DMS53 treated with DMSO at 0.1 percent for 48 hours (cell line): ENCODE results near the gene TMEM151A.
A peak's percentile ranks its signal among the peaks of the same experiment; 100 is the strongest.
"Not testable (repeated sequence)": the region's sequence is repeated elsewhere in the genome, so short reads cannot be mapped to it uniquely, and the experiment has no call there.

Experiments used
- DNase-seq: peaks from one replicate; lab custom pipeline; 2025; ENCODE audit not compliant: unreplicated experiment; lab: John Stamatoyannopoulos, UW

The TMEM151A gene

DNA sequence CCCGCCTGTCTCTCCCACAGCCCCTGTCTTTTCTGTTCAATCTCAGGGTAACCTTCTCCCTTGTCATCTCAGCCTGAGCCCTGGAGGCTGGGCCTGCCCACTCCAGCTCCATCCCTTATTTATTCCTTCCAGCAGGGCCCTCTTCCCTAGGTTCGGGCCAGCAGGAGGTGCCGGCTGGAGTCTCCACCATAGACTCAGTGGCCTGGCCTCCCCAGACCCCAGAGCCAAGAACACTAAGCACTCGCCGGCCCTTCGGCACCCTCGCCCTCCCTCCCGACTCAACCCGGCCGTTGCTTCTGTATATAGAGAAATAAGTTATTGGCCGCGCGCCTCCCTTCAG lies 24.7 kb upstream of the TMEM151A start:
- DNase-seq, result no peak

DNA sequence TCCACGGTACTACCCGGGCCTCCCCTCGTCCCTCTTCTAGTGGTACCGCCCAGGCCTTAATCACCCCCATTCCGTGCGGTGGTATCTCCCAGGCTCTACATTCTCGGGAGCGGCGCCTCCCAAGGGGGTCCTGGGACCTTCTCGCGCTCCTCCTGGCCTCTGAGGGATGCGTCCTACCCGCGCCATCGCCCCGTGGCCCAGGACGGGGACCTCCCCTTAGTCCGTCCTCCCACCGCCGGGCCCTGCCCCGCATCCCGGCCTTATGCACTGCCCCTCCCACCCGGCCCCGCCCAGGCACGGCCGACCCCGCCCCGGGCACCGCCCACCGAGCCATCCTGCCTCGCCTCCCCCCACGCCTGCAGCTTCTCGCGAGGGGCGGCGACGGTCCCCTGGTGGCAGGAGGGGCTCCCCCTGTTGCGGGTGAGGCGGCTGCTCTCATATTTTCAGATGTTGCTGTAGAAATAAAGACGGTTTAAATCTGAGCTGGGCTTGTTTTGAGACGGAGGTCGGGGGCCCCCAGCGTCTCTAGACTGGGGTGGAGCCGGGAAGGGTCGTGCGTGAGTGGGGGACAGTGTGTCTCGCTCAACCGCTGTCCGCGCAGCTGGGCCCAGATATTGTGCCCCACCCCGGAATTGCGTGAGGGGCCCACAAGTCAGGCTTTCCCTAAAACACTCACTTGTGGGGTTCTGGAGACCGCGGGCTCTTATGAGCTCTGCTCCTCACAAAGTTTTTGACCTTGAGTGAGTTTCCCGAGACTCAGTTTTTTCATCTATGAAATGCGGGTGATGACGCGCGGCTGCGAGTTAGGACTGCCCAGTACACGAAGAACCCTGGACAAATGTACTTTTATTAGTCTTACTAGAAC lies 24.1 kb upstream of the TMEM151A start:
- DNase-seq, result peak; percentile 90

DNA sequence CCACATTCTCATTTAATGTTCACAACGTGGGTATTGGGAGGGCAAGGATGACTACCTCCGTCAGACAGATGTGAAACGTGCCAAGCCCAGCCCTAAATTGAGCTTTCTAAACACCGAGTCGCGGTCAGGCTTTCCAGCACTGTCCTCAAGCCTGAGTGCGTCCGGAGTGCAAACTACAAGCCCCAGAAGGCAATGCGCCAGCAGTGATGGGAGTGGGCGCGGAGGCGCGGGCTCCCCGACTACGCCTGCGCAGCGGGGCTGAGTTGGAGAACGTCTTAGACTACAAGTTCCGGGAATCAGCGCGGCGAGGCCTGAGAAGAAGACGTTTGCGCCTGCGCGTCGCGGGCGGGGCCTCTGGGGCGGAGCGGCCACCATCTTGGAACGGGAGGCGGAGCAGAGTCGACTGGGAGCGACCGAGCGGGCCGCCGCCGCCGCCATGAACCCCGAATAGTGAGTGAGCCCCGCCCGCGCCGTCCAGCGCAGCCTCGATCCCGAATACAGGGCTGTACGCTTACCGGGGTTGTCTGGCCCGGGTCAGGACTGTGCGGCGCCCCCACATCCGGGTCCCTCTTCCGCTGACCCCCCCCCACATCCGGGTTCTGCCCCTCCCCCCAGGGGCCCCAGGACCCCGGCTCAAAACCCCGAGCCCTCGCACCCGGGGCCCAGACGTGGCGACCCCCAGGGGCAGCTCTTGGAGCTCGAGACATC lies 23.3 kb upstream of the TMEM151A start, which contains the start of gene RAB1B:
Gene RAB1B, plus strand, starts transcription at position 396 of the 708 bp plus-strand sequence. Its CDS starts 41 bp downstream, at position 437.
- DNase-seq, result peak; percentile 97

DNA sequence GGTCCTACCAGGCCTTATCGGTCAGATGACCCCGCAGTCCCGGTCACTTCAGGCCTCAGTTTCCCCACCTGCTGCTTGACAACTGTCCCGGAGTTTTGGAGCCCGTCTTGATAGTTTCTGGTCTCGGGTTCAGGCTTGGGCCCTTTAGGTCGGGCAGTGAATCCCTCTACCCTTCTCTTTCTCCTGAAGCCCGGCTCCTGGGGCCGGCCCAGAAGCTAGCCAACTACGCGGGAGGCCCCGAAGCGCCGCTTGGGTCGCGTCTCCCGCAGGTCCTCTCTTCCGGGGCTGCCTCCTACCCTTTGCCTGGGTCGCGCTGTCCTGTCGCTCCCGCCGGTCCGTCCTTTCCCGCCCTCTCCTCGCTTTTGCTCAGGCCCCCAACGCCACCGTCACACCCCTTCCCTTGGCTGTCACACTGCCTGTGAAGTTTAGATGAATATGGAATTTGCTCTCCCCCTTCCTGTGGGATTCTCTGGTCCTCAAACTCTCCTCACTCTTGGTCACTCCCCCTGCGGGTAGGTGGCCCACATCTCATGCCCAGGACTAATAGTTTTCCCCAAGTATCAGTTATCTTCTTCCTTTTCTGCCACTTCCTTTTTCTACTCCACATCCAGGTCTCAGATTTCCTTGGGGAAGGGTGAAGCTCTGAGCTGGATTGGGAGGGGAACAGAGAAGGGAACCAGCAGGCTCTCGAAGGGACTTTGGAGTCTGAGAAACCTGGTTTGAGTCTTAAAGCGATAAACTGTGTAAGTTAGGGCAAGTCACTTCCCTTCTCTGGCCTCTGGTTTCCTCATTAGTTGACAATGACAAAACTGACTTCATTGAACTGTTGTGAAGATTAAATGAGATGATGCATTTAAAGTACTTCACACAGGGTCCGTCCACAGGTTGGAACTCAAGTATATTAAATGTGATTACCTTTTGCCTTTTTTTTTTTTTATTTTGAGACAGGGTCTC lies 22.5 kb upstream of the TMEM151A start:
- no peak for DNase-seq

DNA sequence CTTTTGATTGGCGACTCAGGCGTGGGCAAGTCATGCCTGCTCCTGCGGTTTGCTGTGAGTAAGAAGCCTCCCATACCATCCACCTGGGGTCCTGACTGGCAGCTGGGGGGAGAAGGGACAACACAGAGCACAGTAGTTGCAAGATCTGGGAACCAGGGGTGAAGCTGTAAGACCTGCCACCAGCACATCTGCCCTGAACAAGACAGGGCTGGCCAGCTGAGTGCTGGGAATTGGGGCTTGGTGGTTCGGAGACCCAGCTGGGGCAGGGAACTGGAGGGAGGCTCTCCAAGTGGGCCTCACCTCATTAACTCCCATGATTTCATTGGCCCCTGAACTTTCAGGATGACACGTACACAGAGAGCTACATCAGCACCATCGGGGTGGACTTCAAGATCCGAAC lies 19.9 kb upstream of the TMEM151A start:
- no peak for DNase-seq

GRCh38 chr11:66272596-66272995 lies 19.1 kb upstream of the TMEM151A start:
- no peak for DNase-seq

DNA sequence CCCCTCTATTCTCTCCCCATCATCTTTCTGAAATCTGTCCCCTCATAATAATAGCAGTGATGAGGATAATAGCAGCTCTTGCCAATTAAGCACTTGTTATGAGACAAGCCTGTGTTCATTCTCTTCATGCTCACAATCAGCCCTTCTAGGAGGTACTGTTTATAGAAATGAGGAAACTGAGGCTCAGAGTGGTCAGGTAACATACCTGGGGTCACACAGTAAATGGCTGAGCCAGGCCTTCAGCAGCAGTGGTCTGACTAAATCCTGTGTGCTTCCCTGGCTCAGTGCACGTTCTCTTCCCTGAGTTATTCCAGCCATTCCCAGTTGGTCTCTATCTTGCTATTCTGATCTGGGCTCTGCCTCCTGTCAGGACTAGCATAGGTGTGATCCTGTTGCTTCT lies 17.5 kb upstream of the TMEM151A start:
- no peak for DNase-seq

DNA sequence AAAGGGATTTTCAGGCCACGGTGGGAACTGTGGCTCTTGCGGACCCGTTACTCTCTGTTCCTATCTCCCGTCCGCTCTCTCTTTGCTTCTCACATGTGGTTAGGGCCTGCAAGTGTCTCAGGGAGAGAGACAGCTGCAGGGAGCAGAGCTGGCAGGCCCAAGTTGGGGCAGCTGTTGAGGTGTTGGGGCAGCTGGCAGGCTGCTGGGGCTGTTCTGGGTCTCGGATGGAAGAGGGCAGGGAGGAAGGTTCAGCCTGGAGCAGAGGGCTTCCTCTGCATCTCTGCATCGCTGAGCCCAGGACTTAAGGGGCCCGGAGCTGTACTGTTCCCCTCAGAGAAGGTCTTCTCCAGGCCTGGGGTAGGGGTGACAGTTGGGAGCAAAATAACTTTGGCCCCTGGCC lies 16.3 kb upstream of the TMEM151A start:
- DNase-seq, result no peak

- DNase-seq, result no peak
These were observed 15.6 kb upstream of the TMEM151A start for GRCh38 chr11:66275984-66276612.

DNA sequence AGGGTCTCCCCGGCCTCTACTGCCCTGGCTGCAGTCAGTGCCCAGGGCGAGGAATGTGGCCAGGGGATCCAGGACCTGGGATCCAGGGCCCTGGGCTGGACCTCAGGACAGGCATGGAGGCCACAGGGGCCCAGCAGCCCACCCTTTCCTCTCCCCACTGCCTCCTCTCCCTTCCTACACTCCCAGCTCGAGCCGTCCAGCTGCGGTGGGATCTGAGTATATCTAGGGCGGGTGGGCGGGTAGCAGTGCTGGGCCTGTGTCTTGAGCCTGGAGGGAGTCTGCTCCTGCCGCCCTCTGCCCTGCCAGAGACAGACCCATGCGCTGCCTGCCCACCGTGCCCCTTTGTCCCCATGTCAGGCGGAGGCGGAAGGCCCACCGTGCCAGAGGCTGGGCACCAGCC lies 15.1 kb upstream of the TMEM151A start:
- not testable (repeated sequence) for DNase-seq

GRCh38 chr11:66277064-66277463 lies 14.6 kb upstream of the TMEM151A start:
- not testable (repeated sequence) for DNase-seq

GRCh38 chr11:66277471-66278362 lies 14.0 kb upstream of the TMEM151A start, which contains the start of gene CNIH2:
Gene CNIH2, plus strand, starts transcription at chr11:66278175. Its CDS starts 282 bp downstream, at chr11:66278457.
- peak; percentile 50 for DNase-seq

DNA sequence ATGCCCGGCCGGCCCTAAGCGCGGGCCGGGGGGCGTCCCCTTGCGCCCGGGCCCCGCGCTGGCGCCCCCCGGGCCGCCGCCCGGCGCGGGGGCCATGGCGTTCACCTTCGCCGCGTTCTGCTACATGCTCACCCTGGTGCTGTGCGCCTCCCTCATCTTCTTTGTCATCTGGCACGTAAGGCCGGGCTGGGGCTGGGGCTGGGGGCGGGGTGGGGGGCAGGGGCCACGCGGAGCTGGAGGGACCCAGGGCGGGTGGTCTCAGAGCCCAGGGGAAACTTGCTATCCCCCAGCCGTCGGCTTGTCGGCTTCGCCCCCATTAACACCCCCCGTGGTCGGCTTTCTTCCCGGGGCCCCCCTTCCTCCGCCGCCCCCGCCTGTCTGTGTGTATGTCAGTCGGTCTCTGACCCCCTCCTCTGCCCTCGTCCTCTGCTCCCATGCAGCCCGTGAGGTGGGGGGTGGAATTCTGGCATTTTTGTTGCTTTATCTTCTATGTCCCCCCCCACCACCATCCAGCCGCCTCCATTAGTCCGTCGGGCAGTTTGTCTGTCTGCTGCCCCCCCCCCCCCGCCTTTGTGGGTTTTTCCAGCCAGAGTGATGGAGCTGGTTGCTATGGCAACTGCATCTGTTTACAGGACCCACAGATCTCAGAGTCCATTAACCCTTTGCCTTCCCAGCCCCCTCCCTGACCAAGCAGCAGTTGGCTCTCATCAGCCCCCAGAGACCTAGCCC lies 13.2 kb upstream of the TMEM151A start:
- DNase-seq, result no peak

DNA sequence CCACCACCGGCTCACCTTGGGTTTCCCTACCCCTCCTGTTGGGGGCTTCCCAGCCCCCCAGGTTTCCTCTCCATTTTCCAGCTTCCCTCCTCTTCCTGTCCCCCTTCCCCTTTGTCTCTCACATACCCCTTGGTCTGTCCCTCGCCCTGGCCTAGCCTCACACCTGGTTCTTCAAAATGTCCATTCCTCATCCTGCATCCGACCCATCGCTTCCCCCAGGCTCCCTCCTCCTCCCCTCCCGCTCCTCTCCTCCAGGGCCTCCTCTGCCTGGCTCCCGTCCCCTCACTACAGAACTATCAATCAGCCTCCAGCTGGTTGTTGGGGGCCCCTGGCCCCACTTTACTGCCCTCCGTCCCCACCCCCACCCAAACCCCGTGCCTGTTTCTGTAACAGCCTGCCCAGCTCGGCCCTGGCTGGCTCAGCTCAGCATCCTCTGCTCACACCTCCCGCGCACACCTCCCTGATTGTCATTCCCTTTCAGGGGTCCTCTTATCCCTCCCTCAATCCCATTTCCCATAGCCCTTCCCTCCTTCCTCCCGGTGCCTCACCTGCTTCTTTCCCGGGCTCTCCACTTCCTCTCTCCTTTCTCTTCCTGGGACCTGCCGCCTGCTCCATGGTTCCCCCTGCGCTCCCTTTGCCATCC lies 12.5 kb upstream of the TMEM151A start:
- no peak for DNase-seq

DNA sequence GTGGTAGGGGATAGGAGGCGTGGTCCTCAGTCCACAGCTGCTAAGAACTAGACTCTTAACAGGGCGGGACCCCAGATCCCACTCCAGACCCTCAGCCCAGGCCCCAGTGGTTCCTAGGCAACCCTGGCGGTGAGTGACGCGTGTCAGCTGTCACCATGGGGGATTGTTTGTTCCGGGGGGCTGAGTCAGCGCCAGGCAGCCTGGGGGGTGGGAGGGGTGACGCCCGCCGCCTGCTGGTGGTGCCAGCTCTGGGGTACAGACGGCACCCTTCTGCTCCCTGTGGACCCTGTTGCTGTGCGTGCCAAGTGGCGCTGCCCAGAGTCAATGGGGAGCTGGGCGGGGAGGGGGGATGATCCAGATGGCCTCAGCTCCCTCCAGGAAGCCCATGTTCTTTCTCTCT lies 11.3 kb upstream of the TMEM151A start:
- no peak for DNase-seq

GRCh38 chr11:66281001-66281400 lies 10.7 kb upstream of the TMEM151A start:
- DNase-seq, result no peak

DNA sequence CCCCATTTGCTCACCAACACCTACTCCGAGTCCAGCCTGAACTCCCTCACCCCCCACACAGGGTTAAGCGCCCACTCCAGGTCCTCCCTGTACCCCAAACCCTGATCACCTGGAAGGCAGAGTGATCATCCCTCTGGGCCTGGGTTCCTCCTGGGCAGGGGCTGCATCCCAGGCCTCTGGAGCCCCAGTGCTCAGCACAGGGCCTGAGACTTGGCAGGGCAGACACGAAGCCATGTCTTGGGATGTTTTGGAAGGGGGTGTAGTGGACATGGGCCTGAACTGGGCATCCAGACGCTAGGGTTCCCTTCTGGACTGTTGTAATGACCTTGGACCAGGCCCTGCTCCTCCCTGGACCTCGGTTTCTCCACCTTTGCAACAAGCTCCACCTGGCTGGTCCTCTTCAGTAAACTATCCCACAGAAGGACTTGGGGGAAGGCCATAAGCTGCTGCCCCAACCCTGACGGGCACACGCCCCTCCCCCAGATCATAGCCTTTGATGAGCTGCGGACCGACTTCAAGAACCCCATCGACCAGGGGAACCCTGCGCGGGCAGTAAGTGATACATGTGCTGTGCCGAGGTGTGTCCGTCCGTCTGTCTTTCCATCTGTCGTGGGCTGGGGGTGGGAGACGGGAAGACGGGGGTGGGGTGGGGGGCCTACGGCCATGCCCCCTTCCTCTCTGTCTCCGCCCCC lies 9.8 kb upstream of the TMEM151A start:
- DNase-seq, result no peak
